Posterior vena cava (tissue), 2 donors: ENCODE data around the gene SLC26A11. TPM values are rescaled to one million over a fixed set of nuclear protein-coding genes. Genes with fewer than 3 reads are reported as not detected.

Experiments
- DNase-seq: peaks from one replicate; pipeline ENCODE4 v3.0.0-alpha.2; 2020; ENCODE audit warnings: low spot score
- intact Hi-C, 2 donors: fragments of 100-400 bp; cut with DNase I; formaldehyde crosslinking; loops; one replicate each; pipeline versions ENCODE4 v1.14.1 to v1.14.2; 2022 to 2023
- total RNA-seq, 2 donors: library from RNA; stranded (reverse); fragmentation: NEBNext Ultra II Directional; extraction: Animal tissue kit (Norgen Biotek cat#: 25700); gene quantifications; one replicate each; pipeline ENCODE4 v1.2.1, GENCODE V29; 2021
- donor health status: DM: yes; HTN: yes; CAD: no.
- donor health status: DM: yes; HTN: yes; CAD: no.

Gene SLC26A11
- total RNA-seq, 2 donors from 2014 or later, result 10.0 to 11.9 TPM

DNA sequence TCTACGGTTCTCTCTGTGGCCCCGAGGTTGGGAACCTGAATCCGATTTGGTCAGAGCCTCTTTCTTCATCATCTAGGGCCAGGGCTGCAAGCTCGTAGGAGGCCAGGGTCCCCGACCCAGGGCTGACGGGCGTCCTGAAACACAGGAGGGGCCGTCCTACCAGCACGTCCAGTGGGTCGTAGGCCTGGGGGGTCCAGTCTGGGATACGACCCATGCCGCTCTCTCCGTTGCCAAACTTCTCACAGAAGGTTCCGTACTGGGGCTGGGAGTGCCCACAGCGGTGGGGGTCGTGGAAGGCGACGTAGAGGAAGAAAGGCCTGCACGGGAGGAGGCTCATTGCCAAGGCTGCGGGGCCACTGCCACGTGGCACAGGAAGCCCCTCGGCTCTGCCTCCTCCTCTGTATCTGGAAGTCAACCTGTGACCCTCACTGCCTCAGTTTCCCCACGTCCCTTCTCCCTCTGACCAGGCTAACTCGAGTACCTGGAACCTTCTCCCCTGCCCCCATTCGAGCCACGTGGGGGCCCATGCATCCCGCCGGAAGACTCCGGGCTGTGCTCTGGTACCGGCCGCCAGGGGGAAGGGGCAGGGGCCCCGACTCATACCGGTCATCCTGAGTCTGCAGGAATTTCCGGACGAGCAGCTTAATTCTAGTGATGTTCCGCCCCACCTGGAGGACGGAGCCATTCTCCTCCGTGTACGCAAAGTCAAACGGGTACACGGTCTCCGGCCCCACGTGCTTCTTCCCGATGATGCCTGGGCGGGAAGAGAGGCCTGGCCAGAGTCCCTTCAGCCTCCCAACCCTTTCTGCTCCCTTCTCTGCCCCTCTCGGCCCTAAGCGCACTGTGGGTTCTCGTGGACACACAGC lies 6.0 kb upstream of the SLC26A11 start:
- DNase-seq, result no peak
- intact Hi-C loops, result no loop called here

DNA sequence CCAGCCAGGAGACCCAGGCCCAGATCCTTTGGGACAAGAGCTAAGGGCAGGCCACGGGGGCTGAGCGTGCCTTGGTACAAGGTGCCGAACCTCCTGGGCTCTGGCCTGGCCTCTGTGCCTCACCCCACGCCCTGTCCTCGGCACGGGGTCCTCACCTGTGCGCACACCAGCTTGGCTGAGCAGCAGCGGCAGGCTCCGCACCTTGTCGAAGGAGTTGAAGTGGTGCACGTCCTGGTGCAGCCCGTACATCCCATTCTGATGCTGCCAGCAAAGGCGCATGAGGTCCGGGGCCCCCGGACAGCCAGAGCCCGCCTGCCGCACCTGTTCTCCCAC lies 5.4 kb upstream of the SLC26A11 start:
- intact Hi-C loops, result no loop called here
- no peak for DNase-seq

DNA sequence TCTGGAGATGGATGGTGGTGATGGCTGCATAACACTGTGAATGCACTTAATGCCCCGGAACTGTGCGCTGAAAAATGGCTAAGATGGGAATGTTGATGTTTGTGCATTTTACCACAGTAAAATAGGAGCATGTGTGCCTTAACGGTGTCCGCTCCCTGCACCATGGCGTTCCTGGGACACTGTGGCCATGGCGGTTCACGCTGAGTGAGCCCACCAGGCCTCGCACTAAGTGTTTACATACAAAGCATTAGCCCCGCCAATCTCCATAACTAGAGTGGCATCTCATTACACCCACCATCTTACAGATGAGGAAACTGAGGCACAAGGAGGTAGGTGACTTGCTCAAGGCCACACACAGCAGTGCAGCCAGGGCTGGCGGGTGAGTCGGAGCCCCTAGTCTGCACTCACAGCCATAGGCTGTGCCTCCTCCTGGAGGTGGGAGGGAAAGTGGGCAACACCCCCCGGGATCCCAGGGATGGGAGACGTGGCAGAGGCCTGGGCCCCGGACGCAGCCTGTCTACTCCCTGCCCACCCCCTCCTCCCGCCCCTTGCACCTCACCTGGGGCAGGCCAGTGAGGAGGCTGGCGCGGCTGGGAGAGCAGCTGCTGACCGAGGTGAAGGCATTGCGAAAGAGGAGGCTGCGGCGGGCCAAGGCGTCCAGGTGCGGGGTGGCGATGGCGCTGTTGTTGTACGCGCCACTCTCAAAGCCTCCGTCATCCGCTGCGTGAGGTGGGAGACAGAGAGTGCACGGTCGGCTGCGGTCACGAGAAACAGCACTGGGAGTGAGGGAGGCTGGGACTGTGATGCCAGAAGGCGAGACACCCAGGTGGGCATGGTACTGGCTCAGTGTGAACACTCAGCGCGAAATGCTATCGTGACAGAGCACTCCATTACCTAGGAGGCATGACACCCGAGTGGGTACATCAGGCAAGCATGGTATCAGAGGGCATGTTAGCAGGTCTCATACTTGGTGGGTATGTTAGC lies 3.5 kb upstream of the SLC26A11 start:
- intact Hi-C loops, result no loop called here
- no peak for DNase-seq

DNA sequence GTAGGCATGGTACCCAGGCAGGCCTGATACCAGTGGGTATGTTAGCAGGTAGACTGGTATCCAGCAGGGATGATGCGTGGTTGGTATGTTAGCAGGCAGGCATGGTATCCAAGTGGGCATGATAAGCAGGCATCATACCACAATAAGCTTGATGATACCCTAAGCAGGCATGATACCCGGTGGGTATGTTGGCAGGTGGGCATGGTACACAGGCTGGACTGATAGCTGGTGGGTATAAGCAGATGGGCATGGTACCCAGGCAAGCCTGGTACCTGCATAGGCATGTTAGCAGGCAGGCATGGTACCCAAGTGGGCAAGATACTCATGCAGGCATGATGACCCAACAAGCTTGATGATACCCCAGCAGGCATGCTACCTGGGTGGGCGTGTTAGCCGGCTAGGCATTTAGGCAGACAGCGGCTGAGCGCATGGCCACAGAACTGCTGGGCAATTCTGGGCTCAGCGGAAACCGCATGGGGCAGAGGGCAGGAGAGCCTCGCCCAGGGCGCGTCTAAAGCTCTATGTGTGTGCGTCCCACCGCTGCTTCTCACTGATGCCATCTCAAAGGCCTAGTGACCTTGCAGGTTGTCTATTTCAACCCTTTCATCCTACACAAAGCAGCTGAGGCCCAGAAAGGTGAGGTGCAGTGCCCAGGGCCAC lies 2.4 kb upstream of the SLC26A11 start:
- DNase-seq, result no peak
- intact Hi-C loops, result no loop called here

DNA sequence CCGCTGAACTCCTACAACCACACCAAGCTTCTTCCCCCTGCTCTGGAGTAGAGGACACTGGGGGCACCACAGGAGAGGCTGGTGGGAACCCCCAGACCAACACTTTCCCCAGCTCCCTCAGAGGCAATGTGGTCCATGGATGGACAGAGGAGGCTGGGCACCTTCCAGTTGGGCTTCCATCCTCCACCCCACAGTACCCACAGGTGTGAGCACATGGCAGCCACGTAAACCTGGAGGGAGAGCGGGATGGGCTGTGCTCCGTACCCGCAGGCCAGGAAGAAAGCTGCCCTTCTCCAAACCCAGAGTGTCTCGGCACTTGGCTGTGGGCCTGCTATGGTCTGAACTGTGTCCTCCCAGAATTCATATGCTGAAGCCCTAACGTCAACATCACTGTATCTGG lies 1.8 kb upstream of the SLC26A11 start:
- DNase-seq, result no peak
- intact Hi-C loops, result no loop called here

DNA sequence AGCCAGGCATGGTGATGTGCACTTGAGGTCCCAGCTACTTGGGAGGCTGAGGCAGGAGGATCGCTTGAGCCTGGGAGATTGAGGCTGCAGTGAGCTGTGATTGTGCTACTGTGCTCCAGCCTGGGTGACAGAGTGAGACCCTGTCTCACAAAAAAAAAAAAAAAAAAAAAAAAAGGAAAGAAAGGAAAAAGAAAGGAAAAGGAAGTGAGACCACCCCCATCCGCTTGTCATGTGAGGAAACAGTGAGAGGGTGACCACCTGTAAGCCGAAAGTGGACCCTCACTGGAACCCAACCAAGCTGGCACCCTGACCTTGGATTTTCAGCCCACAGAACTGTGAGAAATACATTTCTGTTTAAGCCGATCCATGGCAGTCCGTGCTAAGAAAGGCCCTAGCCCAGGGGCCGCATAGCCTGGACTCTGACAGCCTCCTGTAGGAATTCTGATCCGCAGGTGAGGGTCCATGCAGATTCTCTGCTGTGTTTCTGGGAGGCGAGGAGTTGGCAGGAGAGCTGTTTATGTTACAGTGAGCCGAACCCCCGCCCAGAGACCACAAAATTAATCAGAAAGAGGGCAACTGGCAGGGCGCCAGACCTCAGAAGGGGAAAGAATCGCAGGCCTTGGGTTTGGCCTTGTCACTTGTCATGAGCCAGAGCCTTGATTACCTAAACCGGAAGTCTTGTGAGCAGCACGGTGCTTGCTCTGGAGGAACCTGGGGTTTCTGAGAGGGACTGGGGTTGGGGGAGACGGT lies 1.0 kb upstream of the SLC26A11 start:
- intact Hi-C loops, result no loop called here
- DNase-seq, result peak; percentile 94

DNA sequence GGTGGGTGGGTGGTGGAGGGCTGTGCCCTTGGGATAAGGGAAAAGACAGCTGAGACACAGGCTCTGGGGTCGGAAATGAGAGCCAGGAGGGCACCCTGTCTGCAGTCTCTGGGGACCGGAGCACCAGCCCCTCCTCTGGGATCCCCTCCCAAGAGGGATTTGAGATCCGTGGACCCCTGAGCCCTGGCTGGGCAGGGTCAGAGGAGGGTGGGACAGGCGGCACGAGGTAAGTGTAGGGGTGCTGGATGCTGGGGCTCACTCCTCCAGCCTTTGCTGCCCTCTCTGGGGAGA lies 519 bp upstream of the SLC26A11 start:
- intact Hi-C loops, result loop anchor here in 1 of 2 donors (5.0 kb wide), 1 partner anchor 67 kb away; no protein-coding TSS in a partner anchor
- no peak for DNase-seq

DNA sequence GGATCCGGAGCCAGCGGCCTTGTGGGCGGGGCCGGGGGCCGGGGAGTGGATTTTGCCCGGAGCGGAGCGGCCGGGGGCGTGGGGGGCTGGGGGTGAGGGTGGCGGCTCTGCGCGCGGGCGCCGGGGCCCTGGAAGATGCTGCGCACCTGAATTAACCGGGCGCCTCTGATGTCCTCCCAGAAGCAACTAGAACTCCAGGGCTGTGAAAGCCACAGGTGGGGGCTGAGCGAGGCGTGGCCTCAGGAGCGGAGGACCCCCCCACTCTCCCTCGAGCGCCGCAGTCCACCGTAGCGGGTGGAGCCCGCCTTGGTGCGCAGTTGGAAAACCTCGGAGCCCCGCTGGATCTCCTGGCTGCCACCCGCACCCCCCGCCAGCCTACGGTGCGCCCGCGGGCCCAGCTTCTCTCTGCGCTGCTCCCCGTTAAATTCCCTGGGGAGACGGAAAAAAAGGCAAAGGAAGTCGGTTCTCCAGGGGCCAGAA lies 549 bp downstream of the SLC26A11 start:
- intact Hi-C loops, result loop anchor here in 1 of 2 donors (5.0 kb wide), 1 partner anchor 68 kb away; no protein-coding TSS in a partner anchor
- DNase-seq, result no peak

DNA sequence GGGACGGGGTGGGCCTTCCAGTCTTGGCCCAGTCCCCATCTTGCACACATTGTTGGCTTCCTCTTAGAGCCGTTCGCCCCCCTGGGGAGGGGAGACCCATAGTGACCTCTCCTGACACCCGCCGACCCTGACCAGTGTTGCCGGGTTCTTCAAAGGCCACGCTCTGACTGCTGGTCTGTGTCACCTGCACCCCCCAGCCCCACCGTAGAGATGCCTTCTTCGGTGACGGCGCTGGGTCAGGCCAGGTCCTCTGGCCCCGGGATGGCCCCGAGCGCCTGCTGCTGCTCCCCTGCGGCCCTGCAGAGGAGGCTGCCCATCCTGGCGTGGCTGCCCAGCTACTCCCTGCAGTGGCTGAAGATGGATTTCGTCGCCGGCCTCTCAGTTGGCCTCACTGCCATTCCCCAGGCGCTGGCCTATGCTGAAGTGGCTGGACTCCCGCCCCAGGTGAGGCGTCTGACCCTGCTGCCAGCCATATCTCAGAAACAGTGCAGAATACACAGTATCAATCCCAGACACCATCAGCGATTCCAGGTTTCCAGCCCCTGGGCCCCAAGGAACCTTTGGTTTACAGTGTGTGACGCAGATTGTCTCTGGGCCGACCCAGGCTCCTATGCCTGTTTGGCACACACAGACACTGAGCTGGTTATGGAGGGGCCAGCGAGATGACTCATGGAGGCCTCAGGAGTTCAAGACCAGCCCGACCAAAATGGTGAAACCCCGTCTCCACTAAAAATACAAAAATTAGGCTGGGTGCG lies 1.3 kb downstream of the SLC26A11 start:
- intact Hi-C loops, result loop anchor here in 1 of 2 donors (5.0 kb wide), 1 partner anchor 69 kb away; no protein-coding TSS in a partner anchor
- DNase-seq, result no peak

DNA sequence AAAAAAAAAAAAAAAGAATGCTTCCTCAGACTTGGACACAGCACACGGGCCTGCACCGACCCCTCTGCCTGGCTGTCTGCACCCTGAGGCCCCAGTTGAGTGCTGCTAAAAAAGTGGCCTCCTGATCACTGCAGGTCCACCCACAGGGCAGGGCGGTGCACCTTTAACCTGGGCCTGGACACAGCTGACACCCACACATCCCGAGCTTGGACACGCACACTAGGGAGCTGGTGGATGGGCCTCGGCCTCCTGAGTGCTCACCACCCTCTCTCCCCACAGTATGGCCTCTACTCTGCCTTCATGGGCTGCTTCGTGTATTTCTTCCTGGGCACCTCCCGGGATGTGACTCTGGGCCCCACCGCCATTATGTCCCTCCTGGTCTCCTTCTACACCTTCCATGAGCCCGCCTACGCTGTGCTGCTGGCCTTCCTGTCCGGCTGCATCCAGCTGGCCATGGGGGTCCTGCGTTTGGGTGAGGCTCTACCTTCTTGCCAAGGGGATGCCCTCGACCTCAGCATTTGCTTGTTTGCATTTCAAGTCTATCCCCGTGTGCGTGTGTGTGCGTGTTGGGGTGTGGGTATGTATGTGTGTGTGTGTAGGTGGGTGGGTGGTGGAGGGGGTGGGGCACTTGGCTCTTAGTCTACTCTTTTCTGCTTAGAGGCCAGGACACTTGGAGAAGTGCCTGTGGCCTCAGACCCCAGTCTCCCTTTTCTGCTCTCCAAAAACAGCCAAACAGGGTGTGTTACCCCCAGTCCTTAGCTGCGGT lies 2.3 kb downstream of the SLC26A11 start:
- no peak for DNase-seq
- intact Hi-C loops, result loop anchor here in 1 of 2 donors (5.0 kb wide), 1 partner anchor 70 kb away; no protein-coding TSS in a partner anchor

DNA sequence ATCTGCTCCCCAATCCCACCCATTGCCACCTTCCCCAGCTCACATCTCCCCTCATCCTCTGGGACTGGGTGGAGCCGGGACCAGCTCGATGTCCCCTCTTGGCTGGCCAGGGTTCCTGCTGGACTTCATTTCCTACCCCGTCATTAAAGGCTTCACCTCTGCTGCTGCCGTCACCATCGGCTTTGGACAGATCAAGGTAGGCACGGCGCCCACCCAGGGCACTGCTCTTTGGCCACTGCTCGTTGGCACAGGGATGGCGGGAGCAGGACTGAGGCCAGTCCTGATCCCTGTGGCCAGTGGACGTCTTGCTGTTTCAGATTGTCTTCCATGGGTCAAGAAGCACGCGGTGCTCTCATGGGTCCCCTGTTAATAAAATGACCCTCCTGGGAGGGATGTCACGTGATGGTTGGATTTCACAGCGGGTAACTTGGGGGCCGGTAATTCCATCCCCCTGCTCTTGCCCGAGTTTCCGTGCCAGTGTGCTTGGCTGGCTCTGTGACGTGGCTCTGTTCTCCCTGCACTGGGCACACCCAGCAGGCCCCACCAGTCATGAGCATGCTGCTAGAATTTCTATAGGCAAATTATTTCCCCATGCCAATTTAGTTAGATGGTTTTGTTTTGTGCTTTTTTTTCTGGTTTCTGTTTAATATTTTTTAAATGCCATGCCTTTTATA lies 3.1 kb downstream of the SLC26A11 start:
- intact Hi-C loops, result loop anchor here in 1 of 2 donors (5.0 kb wide), 1 partner anchor 71 kb away; no protein-coding TSS in a partner anchor

DNA sequence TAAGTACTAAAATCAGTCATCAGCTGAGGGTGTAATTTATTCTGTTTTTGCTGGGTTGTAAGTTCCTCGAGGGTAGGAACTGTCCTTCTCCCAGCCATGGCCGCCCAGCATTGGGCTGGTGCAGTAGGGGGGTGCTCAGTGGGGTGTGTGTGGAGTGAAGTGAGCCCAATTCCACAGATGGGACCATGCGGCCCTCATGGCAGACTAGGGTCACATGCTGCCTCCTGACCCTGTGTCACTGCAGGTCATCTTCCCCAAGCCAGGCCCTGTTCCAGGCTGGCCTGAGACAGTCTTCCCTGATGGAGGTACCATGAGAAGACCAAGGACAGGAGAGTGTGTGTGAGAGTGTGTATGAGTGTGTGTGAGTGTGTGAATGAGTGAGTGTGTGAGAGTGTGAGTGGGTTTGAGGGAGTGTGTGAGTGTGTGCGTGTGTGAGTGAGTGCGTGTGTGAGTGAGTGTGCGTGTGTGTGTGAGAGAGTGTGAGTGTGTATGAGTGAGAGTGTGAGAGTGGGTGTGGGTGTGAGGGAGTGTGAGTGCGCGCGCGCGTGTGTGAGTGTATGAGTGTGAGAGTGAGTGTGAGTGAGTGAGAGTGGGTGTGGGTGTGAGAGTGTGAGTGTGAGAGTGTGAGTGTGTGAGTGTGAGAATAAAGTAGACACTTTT lies 3.7 kb downstream of the SLC26A11 start:
- intact Hi-C loops, result loop anchor here in 1 of 2 donors (5.0 kb wide), 1 partner anchor 72 kb away; no protein-coding TSS in a partner anchor

More for the DNA sequence above, 3.1 kb downstream of the SLC26A11 start:
- no peak for DNase-seq

DNA sequence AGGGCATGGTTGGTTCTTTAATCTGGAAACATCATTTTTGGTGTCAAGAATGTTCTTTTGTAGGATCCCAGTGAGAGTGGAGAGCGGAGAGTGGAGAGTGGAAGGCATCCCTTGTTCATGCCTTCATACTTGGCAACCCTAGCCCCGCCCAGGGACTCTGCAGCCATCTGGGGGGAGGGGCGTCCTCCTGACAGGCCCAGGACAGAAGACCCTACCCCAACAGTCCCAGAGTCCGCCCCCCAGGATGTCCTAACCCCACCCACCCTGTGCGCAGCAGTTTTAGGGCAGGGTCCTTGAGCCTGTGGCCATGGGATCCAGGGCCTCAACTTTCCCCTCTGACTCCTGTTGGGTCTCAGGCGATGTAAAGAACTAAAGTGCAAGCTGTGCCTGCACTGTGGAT lies 4.5 kb downstream of the SLC26A11 start:
- intact Hi-C loops, result loop anchor here in 1 of 2 donors (5.0 kb wide), 1 partner anchor 72 kb away; no protein-coding TSS in a partner anchor
- DNase-seq, result no peak

More for the DNA sequence above, 3.7 kb downstream of the SLC26A11 start:
- no peak for DNase-seq

DNA sequence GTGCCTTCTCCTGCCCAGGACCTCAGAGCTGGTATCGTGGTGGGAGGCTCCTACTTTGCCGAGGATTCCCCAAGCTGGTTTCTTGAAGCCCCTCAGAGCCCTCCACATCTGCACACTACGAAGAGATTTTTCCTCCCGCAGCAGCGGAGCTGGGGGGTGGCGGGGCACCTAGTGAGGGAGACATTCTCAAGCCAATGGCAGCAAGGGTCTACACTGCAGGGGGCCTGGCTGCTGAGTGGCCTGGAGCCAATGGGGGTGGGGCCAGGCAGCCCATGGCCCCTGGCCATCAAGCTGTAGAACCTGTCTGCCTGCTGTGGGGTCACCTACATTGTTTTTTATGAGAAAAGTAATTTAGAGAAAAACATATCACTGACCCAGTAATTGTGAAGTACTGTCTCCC lies 5.0 kb downstream of the SLC26A11 start:
- intact Hi-C loops, result no loop called here
- no peak for DNase-seq

DNA sequence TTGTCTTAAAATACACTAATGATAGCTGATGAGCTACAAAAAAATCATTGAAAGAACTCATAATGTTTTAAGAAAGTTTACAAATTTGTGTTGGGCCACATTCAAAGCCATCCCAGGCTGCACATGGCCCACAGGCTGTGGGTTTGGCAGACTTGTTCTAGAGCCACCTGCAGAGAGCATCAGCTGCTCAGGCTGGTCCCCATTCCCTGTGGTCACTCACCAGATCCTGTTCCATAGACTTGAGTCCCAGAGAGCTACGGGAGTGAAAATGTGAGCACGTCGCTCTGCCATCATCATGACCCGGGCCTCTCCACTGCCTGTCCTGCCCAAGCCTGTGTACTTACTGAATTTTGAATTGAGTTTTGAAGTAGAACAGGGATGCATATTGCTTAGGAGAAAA lies 6.9 kb downstream of the SLC26A11 start:
- intact Hi-C loops, result no loop called here

DNA sequence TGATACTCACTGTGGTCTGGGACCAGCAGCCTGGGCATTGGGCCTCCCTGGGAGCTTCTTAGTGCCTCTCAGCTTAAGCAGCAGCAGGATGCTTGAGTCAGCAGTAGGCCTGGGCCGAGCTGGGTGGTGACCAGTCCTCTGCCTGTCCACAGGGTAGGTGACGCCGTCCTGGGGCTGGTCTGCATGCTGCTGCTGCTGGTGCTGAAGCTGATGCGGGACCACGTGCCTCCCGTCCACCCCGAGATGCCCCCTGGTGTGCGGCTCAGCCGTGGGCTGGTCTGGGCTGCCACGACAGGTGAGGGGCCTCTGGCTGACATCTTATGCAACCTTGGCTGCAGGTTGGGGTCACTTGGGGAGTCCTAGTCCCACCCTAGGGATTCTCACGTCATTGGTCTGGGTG lies 7.4 kb downstream of the SLC26A11 start:
- no peak for DNase-seq
- intact Hi-C loops, result no loop called here

More for the DNA sequence above, 6.9 kb downstream of the SLC26A11 start:
- no peak for DNase-seq
